Activated CD4-positive, alpha-beta memory T cell treated with anti-CD3 and anti-CD28 coated beads for 36 hours (primary cell): ENCODE measurements around the gene ECI1. TPM values are rescaled to one million over a fixed set of nuclear protein-coding genes. Genes with fewer than 3 reads are reported as not detected.
"Not testable (repeated sequence)": the region's sequence is repeated elsewhere in the genome, so short reads cannot be mapped to it uniquely, and the experiment has no call there.

Source experiments
- CTCF ChIA-PET: fragments of 350-600 bp; sonication (Branson Sonifier 250); formaldehyde crosslinking; loops from one replicate; lab custom pipeline; 2021; ENCODE audit warnings: antibody characterized with exemption, inconsistent platforms; lab: Charles Lee
- POLR2A ChIA-PET: fragments of 350-600 bp; sonication (Branson Sonifier 250); formaldehyde crosslinking; loops from one replicate; lab custom pipeline; 2021; ENCODE audit warnings: antibody characterized with exemption; lab: Charles Lee
- DNase-seq: peaks from one replicate; pipeline ENCODE4 v3.0.0-alpha.2; 2020
- H3K27ac Mint-ChIP-seq: one replicate; pipeline ENCODE4 v1.8.0; 2021; ENCODE audit warnings: mixed read lengths
- H3K27me3 Mint-ChIP-seq: one replicate; pipeline ENCODE4 v1.8.0; 2021; ENCODE audit warnings: mixed read lengths
- H3K36me3 Mint-ChIP-seq: one replicate; pipeline ENCODE4 v1.8.0; 2021; ENCODE audit warnings: mixed read lengths
- H3K4me1 Mint-ChIP-seq: one replicate; pipeline ENCODE4 v1.8.0; 2021; ENCODE audit warnings: low read depth, mixed read lengths
- H3K4me3 Mint-ChIP-seq: one replicate; pipeline ENCODE4 v1.8.0; 2021; ENCODE audit warnings: mild to moderate bottlenecking, mixed read lengths
- H3K9me3 Mint-ChIP-seq: one replicate; pipeline ENCODE4 v1.8.0; 2021; ENCODE audit warnings: mixed read lengths
- intact Hi-C: fragments of 100-400 bp; cut with micrococcal nuclease; formaldehyde crosslinking; loops from one replicate; pipeline ENCODE4 v1.15.1; 2023
- total RNA-seq, 2 experiments: library from RNA; stranded (reverse); gene quantifications; one replicate each; pipeline ENCODE4 v1.2.3, GENCODE V29; 2021

Gene ECI1
- total RNA-seq, 2 experiments from 2014 or later, result 50.7 to 52.5 TPM

DNA sequence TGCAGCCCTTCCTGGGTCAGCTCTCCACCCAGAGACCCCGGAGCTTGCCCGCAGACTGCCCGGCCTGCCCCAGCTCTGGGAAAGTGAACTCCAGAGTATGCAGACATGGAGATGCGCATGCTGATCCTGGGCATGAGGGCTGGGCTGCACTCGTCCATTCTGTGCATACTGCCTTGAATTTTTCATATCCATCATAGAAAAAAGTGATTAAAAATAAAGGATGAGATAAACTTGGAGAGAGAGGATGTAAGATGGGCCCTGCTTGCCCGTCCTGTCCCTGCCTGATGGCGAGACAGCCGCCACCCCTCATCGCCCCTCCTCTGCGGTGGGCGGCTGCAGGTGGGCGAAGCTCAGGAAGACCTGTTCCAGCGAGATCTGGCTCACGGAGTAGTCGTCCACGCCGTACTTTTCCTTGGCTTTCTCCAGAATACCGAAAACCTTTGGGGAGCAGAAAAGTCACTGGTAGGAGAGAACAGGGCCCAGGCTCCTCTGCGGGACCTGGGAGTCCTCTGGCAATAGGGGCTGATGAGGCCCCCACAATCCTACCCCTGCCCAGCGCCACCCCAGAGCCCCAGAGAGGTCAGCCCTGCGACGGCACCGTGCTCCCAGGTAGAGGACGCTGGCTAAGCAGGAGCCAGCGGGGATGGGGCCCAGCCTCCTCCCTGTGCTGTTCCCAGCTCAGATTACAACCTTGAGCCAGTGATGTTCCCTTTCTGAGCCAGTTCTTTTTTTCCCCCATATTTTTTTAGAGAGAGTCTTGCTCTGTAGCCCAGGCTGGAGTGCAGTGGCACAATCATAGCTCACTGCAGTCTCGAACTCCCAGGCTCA lies 25.2 kb upstream of the ECI1 start:
- CTCF ChIA-PET, result no interaction called here
- no peaks in the 10 kb centered on the region for H3K9me3 Mint-ChIP-seq
- H3K27ac Mint-ChIP-seq, result no peak overlapping the region
- intact Hi-C loops, result no loop called here
- no peaks in the 10 kb centered on the region for H3K36me3 Mint-ChIP-seq
- POLR2A ChIA-PET, result no interaction called here
- no peaks in the 10 kb centered on the region for H3K27me3 Mint-ChIP-seq
- DNase-seq, result no peak
- H3K4me1 Mint-ChIP-seq, result no peaks in the 10 kb centered on the region
- no peak overlapping the region for H3K4me3 Mint-ChIP-seq

GRCh38 chr16:2275476-2276367 lies 24.3 kb upstream of the ECI1 start:
- intact Hi-C loops, result no loop called here
- no peak overlapping the region for H3K4me3 Mint-ChIP-seq
- ChIA-PET CTCF (no interaction called here), POLR2A (no interaction called here)
- no peaks in the 10 kb centered on the region for H3K4me1 Mint-ChIP-seq
- no peak for DNase-seq
- no peaks in the 10 kb centered on the region for H3K36me3 Mint-ChIP-seq
- H3K9me3 Mint-ChIP-seq, result no peaks in the 10 kb centered on the region
- H3K27me3 Mint-ChIP-seq, result no peaks in the 10 kb centered on the region
- H3K27ac Mint-ChIP-seq, result no peak overlapping the region

- POLR2A ChIA-PET, result no interaction called here
- Mint-ChIP-seq H3K36me3 (no peaks in the 10 kb centered on the region), H3K9me3 (no peaks in the 10 kb centered on the region), H3K27me3 (no peaks in the 10 kb centered on the region), H3K27ac (no peak overlapping the region), H3K4me1 (peaks cover 9% of the 10 kb centered on the region), H3K4me3 (no peak overlapping the region)
- DNase-seq, result no peak
- CTCF ChIA-PET, result interaction anchor here (1.1 kb wide), 1 partner anchor 227 kb away, joined by 3 read pairs; no protein-coding TSS in a partner anchor
- intact Hi-C loops, result no loop called here
Measured at GRCh38 chr16:2273931-2274330, 22.5 kb upstream of the ECI1 start.

DNA sequence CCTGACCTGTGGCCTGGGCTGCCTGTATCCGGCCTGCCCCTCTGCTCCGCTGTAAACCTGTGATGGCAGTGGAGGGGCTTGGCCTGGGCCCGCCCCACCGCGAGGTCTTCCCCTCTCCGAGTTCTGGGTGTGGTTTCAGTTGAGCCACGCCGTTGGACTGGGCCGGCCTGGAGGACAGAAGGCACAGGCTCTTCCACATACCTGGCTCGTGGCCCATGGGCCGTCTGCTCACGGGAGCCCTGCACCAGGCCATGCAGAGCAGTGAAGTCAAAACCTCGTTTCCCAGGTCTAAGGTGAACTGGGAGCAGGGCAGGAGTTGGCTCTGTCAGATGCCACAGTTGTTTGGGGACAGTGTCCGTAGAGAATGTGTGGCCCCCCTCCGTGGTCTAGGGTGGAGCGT lies 22.1 kb upstream of the ECI1 start:
- POLR2A ChIA-PET, result no interaction called here
- H3K4me1 Mint-ChIP-seq, result peaks cover 9% of the 10 kb centered on the region
- no peak overlapping the region for H3K27ac Mint-ChIP-seq
- CTCF ChIA-PET, result no interaction called here
- no peak overlapping the region for H3K4me3 Mint-ChIP-seq
- no peaks in the 10 kb centered on the region for H3K9me3 Mint-ChIP-seq
- no peak for DNase-seq
- no peaks in the 10 kb centered on the region for H3K27me3 Mint-ChIP-seq
- no peaks in the 10 kb centered on the region for H3K36me3 Mint-ChIP-seq
- intact Hi-C loops, result no loop called here

DNA sequence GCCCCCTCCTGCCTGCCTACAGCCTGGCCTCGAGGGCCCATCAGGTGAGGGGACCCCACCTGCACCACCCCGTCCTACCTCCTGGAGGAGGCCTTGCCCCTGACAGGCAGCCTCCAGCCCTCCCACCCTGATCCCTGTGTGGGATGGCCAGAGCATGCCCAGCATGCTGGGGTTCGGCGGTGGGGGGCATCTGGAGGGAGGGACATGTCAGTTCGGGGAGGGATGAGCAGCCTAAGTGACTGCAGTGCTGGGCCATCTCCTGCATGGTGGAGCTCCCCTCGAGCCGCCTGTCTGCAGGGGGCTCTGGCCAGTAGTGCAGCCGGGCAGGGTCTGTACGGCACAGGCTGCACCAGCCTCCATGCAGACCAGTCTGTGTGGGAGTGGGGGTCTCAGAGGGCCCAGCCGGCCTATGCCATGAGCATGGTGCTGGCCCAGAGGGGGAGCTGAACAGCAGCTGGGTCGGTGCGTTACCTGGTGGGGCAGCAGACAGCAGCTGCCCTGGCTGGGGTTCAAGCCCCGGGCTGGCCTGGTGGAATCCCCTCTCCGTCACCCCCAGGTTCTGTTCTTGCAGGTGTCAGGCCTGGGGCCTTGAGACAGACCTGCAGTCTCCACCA lies 20.6 kb upstream of the ECI1 start:
- peaks cover 4% of the 10 kb centered on the region for H3K36me3 Mint-ChIP-seq
- no peak for DNase-seq
- ChIA-PET CTCF (no interaction called here), POLR2A (no interaction called here)
- H3K27me3 Mint-ChIP-seq, result no peaks in the 10 kb centered on the region
- H3K27ac Mint-ChIP-seq, result no peak overlapping the region
- no peaks in the 10 kb centered on the region for H3K9me3 Mint-ChIP-seq
- H3K4me3 Mint-ChIP-seq, result no peak overlapping the region
- H3K4me1 Mint-ChIP-seq, result peaks cover 10% of the 10 kb centered on the region
- intact Hi-C loops, result no loop called here

- H3K36me3 Mint-ChIP-seq, result peaks cover 15% of the 10 kb centered on the region
- no peak for DNase-seq
- no peak overlapping the region for H3K27ac Mint-ChIP-seq
- H3K4me3 Mint-ChIP-seq, result no peak overlapping the region
- H3K4me1 Mint-ChIP-seq, result peaks cover 20% of the 10 kb centered on the region
- ChIA-PET CTCF (no interaction called here), POLR2A (interaction anchor here (1.0 to 2.3 kb wide), 2 partner anchors 9 to 19 kb away, joined by 3 to 12 read pairs; partner anchors contain the start of gene ECI1)
- intact Hi-C loops, result no loop called here
- no peaks in the 10 kb centered on the region for H3K9me3 Mint-ChIP-seq
- H3K27me3 Mint-ChIP-seq, result no peaks in the 10 kb centered on the region
Measured at GRCh38 chr16:2270588-2271470, 19.4 kb upstream of the ECI1 start.

DNA sequence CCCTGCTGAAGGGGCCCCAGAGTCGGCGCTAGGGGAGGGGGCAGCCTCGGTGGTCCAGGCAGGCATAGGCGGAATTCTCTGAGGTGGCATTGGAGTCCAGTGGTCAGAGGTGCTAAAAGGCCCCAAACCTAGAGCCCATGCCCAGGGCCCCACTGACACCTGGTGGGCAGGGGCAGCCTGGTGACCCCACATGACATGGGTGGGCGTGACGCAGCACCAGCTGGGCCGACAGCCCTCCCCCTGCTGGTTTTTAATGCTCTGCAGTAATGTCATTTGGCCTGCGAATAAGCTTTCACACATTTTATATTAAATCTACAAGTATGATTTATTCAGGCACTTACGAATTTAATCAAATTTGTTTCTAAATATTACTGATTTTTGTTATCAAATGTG lies 18.7 kb upstream of the ECI1 start:
- no peak for DNase-seq
- Mint-ChIP-seq H3K4me3 (no peak overlapping the region), H3K9me3 (no peaks in the 10 kb centered on the region), H3K36me3 (peaks cover 17% of the 10 kb centered on the region), H3K27ac (no peak overlapping the region), H3K27me3 (no peaks in the 10 kb centered on the region), H3K4me1 (peaks cover 28% of the 10 kb centered on the region)
- CTCF ChIA-PET, result no interaction called here
- POLR2A ChIA-PET, result interaction anchor here (2.3 kb wide), 1 partner anchor 19 kb away, joined by 12 read pairs; the partner anchor contains the start of gene ECI1
- intact Hi-C loops, result no loop called here

- intact Hi-C loops, result loop anchor here (2.0 to 5.0 kb wide), 5 partner anchors 17 to 161 kb away; partner anchors contain the start of genes CCNF, E4F1, ECI1 and PGP
- peaks cover 35% of the 10 kb centered on the region for H3K4me1 Mint-ChIP-seq
- no peaks in the 10 kb centered on the region for H3K27me3 Mint-ChIP-seq
- ChIA-PET CTCF (interaction anchor here (1.4 to 1.8 kb wide), 2 partner anchors 16 to 73 kb away, joined by 5 to 7 read pairs; no protein-coding TSS in a partner anchor), POLR2A (interaction anchor here (0.6 to 2.3 kb wide), 4 partner anchors 17 to 1253 kb away, joined by 3 to 12 read pairs (median 3); partner anchors contain the start of genes AMDHD2, ECI1 and TRAF7)
- H3K27ac Mint-ChIP-seq, result peak within 1 kb of the TSS; percentile 97
- H3K36me3 Mint-ChIP-seq, result peaks cover 35% of the 10 kb centered on the region
- peak; percentile 97 for DNase-seq
- no peaks in the 10 kb centered on the region for H3K9me3 Mint-ChIP-seq
- peak within 1 kb of the TSS; percentile 88 for H3K4me3 Mint-ChIP-seq
Measured at GRCh38 chr16:2267913-2268666, 16.7 kb upstream of the ECI1 start, which contains the start of gene RNPS1. TSS of gene RNPS1 (minus strand) at chr16:2268126. CDS start at chr16:2264643, 3,483 bp downstream.

GRCh38 chr16:2267505-2267912 lies 16.1 kb upstream of the ECI1 start:
- H3K4me1 Mint-ChIP-seq, result peaks cover 35% of the 10 kb centered on the region
- not testable (repeated sequence) for H3K9me3 Mint-ChIP-seq
- peak overlapping the region; percentile 97 for H3K27ac Mint-ChIP-seq

GRCh38 chr16:2266887-2267286 lies 15.5 kb upstream of the ECI1 start:
- Mint-ChIP-seq H3K36me3 (peaks cover 47% of the 10 kb centered on the region), H3K4me3 (peak overlapping the region; percentile 88), H3K4me1 (peaks cover 35% of the 10 kb centered on the region), H3K27ac (peak overlapping the region; percentile 97)
- H3K9me3 Mint-ChIP-seq, CTCF ChIA-PET, H3K27me3 Mint-ChIP-seq: not testable (repeated sequence)
- POLR2A ChIA-PET, result interaction anchor here (2.4 kb wide), 1 partner anchor 15 kb away, joined by 10 read pairs; the partner anchor contains the start of gene ECI1
- intact Hi-C loops, result loop anchor here (5.0 kb wide), 1 partner anchor 110 kb away; the partner anchor contains the start of gene TRAF7
- peak; percentile 42 for DNase-seq

More at GRCh38 chr16:2267505-2267912, 16.1 kb upstream of the ECI1 start:
- intact Hi-C loops, result loop anchor here (5.0 kb wide), 1 partner anchor 110 kb away; the partner anchor contains the start of gene TRAF7
- Mint-ChIP-seq H3K36me3 (peaks cover 41% of the 10 kb centered on the region), H3K4me3 (peak overlapping the region; percentile 88)
- POLR2A ChIA-PET, result interaction anchor here (2.4 kb wide), 1 partner anchor 16 kb away, joined by 10 read pairs; the partner anchor contains the start of gene ECI1
- CTCF ChIA-PET, DNase-seq, H3K27me3 Mint-ChIP-seq: not testable (repeated sequence)
